Gastroesophageal sphincter (tissue), 4 donors: ENCODE data around the gene CNN2. TPM values are rescaled to one million over a fixed set of nuclear protein-coding genes. Genes with fewer than 3 reads are reported as not detected.

ENCODE experiments used
- ATAC-seq: fragments of 150-250 bp; one replicate; pipeline ENCODE4 v1.9.1; 2016; ENCODE audit warnings: mild to moderate bottlenecking, moderate library complexity
- H3K27ac ChIP-seq, 4 donors: fragments of 200-600 bp; sonication (generic) in 3 of 4; 1 replicate in 3 of 4; 2 replicates in 1 of 4; pipeline ENCODE4 v1.5.1; 2016 to 2019
- H3K27me3 ChIP-seq: fragments of 200-600 bp; sonication (generic); one replicate; pipeline ENCODE4 v1.5.1; 2019
- H3K36me3 ChIP-seq, 2 donors: fragments of 200-600 bp; sonication (generic); one replicate each; pipeline ENCODE4 v1.5.1; 2019; ENCODE audit warnings: control low read depth in 1 of 2
- H3K4me1 ChIP-seq, 3 donors: fragments of 200-600 bp; sonication (generic); 1 replicate in 2 of 3; 2 replicates in 1 of 3; pipeline ENCODE4 v1.5.1; 2016 to 2019; ENCODE audit warnings: control low read depth in 2 of 3
- H3K4me3 ChIP-seq, 2 donors: fragments of 200-600 bp; sonication (generic); one replicate each; pipeline ENCODE4 v1.5.1; 2019; ENCODE audit warnings: mild to moderate bottlenecking in 1 of 2, moderate library complexity in 1 of 2
- H3K9me3 ChIP-seq, 3 donors: fragments of 200-600 bp; sonication (generic); one replicate each; pipeline ENCODE4 v1.5.1; 2017 to 2019; ENCODE audit warnings: control low read depth in 2 of 3
- EP300 ChIP-seq: sonication (generic); formaldehyde crosslinking; IDR thresholded peaks from one replicate; pipeline ENCODE4 v1.6.1; 2017; ENCODE audit warnings: antibody characterized with exemption, mild to moderate bottlenecking
- POLR2A ChIP-seq, 2 donors: fragments of 450-650 bp; IDR thresholded peaks; one replicate each; pipeline ENCODE4 v1.6.1; 2017; ENCODE audit warnings: antibody characterized with exemption in 2 of 2, mild to moderate bottlenecking in 2 of 2, moderate library complexity in 1 of 2
- POLR2AphosphoS5 ChIP-seq: sonication (generic); formaldehyde crosslinking; IDR thresholded peaks from one replicate; pipeline ENCODE4 v1.6.1; 2017; ENCODE audit warnings: antibody characterized with exemption
- WGBS, 2 donors: methylation state at CpG; one replicate each; pipeline ENCODE4 v1.1.5; 2018; ENCODE audit warnings: low coverage in 1 of 2; 5-methylcytosine and 5-hydroxymethylcytosine counted together
- small RNA-seq, 4 donors: library from RNA; depleted of rRNA; stranded (forward); fragments of <200 nt; gene quantifications; one replicate each; pipeline ENCODE3, GENCODE V24; 2016
- total RNA-seq, 4 donors: library from RNA; depleted of rRNA; stranded (reverse); fragments of >200 nt; gene quantifications; one replicate each; pipeline ENCODE4 v1.1.0, GENCODE V29; 2016
- TF ChIP-seq, protein P1 (sequence below), 4 experiments: fragments of 200-600 bp in 2 of 4; fragments of 450-650 bp in 2 of 4; sonication (generic) in 1 of 4; IDR thresholded peaks; one replicate each; pipeline ENCODE4 v1.5.1; 2017 to 2019; ENCODE audit warnings: antibody characterized with exemption in 4 of 4, mild to moderate bottlenecking in 2 of 4, moderate library complexity in 2 of 4

Gene CNN2
- total RNA-seq, 4 donors from 2014 or later = 52.9 to 103 (median 75.2) TPM

DNA sequence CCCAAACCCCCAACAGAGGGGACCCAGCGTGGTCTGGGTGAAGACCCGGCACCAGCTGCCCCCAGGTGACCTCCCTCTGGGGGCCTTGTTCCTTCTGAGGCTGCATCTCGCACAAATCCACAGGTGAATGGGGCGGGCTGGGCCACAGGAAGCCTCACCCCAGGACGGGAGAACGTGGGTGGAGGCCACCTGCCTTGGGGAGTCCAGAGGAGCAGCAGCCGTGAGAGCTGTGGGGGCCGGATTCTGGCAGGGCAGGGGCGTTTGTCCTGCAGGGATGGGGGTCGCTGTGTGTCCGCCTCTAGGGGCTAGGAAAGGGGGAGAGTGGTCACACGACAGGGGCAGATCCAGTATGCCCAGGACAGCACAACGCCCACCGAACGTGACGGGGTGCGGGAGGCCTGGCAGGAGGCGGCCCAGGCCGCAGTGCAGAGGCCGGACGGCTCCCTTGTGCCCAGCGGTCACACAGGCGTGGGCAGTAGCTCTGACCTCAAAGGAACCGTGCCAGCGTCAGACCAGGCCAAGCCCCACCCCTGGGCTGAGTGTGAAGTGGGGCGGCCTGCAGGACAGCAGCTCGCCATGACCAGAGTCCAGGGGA is 62.1 kb downstream of the CNN2 start:
- peaks cover 0 to 80% of the 10 kb centered on the region in 2 donors for H3K36me3 ChIP-seq
- H3K27me3 ChIP-seq = peaks cover 11% of the 10 kb centered on the region
- no CpG with 5 or more reads among the region's 27 CpGs for WGBS, 2 donors
- H3K9me3 ChIP-seq = no peaks in the 10 kb centered on the region
- H3K27ac ChIP-seq = peak overlapping the region in 3 of 4 donors; percentile 61 to 66 (median 65)
- TF ChIP-seq, protein P1, sequence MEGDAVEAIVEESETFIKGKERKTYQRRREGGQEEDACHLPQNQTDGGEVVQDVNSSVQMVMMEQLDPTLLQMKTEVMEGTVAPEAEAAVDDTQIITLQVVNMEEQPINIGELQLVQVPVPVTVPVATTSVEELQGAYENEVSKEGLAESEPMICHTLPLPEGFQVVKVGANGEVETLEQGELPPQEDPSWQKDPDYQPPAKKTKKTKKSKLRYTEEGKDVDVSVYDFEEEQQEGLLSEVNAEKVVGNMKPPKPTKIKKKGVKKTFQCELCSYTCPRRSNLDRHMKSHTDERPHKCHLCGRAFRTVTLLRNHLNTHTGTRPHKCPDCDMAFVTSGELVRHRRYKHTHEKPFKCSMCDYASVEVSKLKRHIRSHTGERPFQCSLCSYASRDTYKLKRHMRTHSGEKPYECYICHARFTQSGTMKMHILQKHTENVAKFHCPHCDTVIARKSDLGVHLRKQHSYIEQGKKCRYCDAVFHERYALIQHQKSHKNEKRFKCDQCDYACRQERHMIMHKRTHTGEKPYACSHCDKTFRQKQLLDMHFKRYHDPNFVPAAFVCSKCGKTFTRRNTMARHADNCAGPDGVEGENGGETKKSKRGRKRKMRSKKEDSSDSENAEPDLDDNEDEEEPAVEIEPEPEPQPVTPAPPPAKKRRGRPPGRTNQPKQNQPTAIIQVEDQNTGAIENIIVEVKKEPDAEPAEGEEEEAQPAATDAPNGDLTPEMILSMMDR (IDR thresholded peaks at IDR 0.05) = no peak
- TF ChIP-seq POLR2AphosphoS5 = no peak
- TF ChIP-seq EP300 = no peak
- TF ChIP-seq POLR2A (IDR thresholded peaks at IDR 0.05) = no peak
- no peak overlapping the region for H3K4me3 ChIP-seq
- peak; percentile 60 for ATAC-seq
- H3K4me1 ChIP-seq = peaks cover 0 to 45% (median 22%) of the 10 kb centered on the region in 3 donors

Small RNA genes within 50 kb of the gene (small RNA-seq; reads per million reads assigned to genes)
- gene RNU6-2 = 0 to 1.4 (median 0.37) reads per million in 4 donors

Other genes with a start within 250 kb of the CNN2 start
- gene PTBP1, start 229.2 kb upstream of the CNN2 start, total RNA-seq = 10 to 100 TPM; 68.6 to 95.6 (median 79.3) TPM
- not detected for gene PLPPR3, start 204.7 kb upstream of the CNN2 start, total RNA-seq
- under 1 TPM in 1 of 4 donors, not detected in 3; 0.40 TPM for gene AZU1, start 198.8 kb upstream of the CNN2 start, total RNA-seq
- not detected for gene PRTN3, start 185.6 kb upstream of the CNN2 start, total RNA-seq
- gene ELANE, start 174.3 kb upstream of the CNN2 start, total RNA-seq = 1 to 10 TPM in 3 of 4 donors, under 1 TPM in 1; 0.49 to 2.3 (median 1.7) TPM
- 1,000 to 10,000 TPM in 1 of 4 donors, 100 to 1,000 TPM in 3; 229 to 1,118 (median 654) TPM for gene CFD, start 166.9 kb upstream of the CNN2 start, total RNA-seq
- gene MED16, start 133.4 kb upstream of the CNN2 start, total RNA-seq = 10 to 100 TPM; 20.2 to 40.3 (median 28.1) TPM
- gene RNU6-9, start 133.1 kb upstream of the CNN2 start, total RNA-seq = not detected
- gene R3HDM4, start 113.4 kb upstream of the CNN2 start, total RNA-seq = 10 to 100 TPM; 23.7 to 44.9 (median 32.9) TPM
- gene KISS1R, start 109.3 kb upstream of the CNN2 start, total RNA-seq = not detected
- 1 to 10 TPM; 3.6 to 6.2 (median 4.9) TPM for gene ARID3A, start 100.6 kb upstream of the CNN2 start, total RNA-seq
- 10 to 100 TPM in 3 of 4 donors, 1 to 10 TPM in 1; 7.2 to 43.9 (median 20.1) TPM for gene WDR18, start 42.3 kb upstream of the CNN2 start, total RNA-seq
- gene GRIN3B, start 26.2 kb upstream of the CNN2 start, total RNA-seq = not detected
- gene TMEM259, start 5.5 kb upstream of the CNN2 start, total RNA-seq = 100 to 1,000 TPM; 146 to 179 (median 154) TPM
- gene RNU6-2, start 5.1 kb upstream of the CNN2 start, total RNA-seq = not detected
- 10 to 100 TPM in 1 of 4 donors, 1 to 10 TPM in 3; 3.9 to 14.3 (median 6.4) TPM for gene ABCA7, start 13.5 kb downstream of the CNN2 start, total RNA-seq
- 10 to 100 TPM in 3 of 4 donors, 1 to 10 TPM in 1; 9.5 to 29.8 (median 14.6) TPM for gene ARHGAP45, start 40.6 kb downstream of the CNN2 start, total RNA-seq
- 100 to 1,000 TPM; 117 to 228 (median 150) TPM for gene POLR2E, start 68.8 kb downstream of the CNN2 start, total RNA-seq
- gene GPX4, start 77.4 kb downstream of the CNN2 start, total RNA-seq = 100 to 1,000 TPM; 311 to 452 (median 349) TPM
- 10 to 100 TPM; 14.9 to 67.2 (median 20.9) TPM for gene SBNO2, start 147.7 kb downstream of the CNN2 start, total RNA-seq
- gene STK11, start 179.2 kb downstream of the CNN2 start, total RNA-seq = 10 to 100 TPM; 56.8 to 80.7 (median 60.9) TPM
- under 1 TPM in 3 of 4 donors, not detected in 1; 0.13 to 0.73 (median 0.49) TPM for gene CBARP, start 211.4 kb downstream of the CNN2 start, total RNA-seq
- gene ATP5F1D, start 215.1 kb downstream of the CNN2 start, total RNA-seq = 100 to 1,000 TPM in 1 of 4 donors, 10 to 100 TPM in 3; 62.3 to 116 (median 84.1) TPM
- 10 to 100 TPM; 20.0 to 40.1 (median 24.2) TPM for gene MIDN, start 222.0 kb downstream of the CNN2 start, total RNA-seq
- 100 to 1,000 TPM; 350 to 708 (median 559) TPM for gene CIRBP, start 242.7 kb downstream of the CNN2 start, total RNA-seq
- 10 to 100 TPM; 14.2 to 42.2 (median 21.8) TPM for gene FAM174C, start 248.9 kb downstream of the CNN2 start, total RNA-seq